Parathyroid adenoma (tissue), 2 donors: ENCODE results near the gene FGD3.

Source experiments
- H2AFZ ChIP-seq: fragments of 300-600 bp; sonication (generic); one replicate; pipeline ENCODE4 v1.7.0; 2017; ENCODE audit warnings: antibody characterized with exemption, mild to moderate bottlenecking
- H3K27ac ChIP-seq: fragments of 300-600 bp; sonication (generic); one replicate; pipeline ENCODE4 v1.7.0; 2017
- H3K27me3 ChIP-seq: fragments of 300-600 bp; sonication (generic); one replicate; pipeline ENCODE4 v1.7.0; 2017; ENCODE audit warnings: low read length; ENCODE audit not compliant: control insufficient read depth, insufficient read depth
- H3K36me3 ChIP-seq: fragments of 300-600 bp; sonication (generic); one replicate; pipeline ENCODE4 v1.7.0; 2017; ENCODE audit warnings: low read length; ENCODE audit not compliant: control insufficient read depth, insufficient read depth
- H3K4me1 ChIP-seq: fragments of 300-600 bp; sonication (generic); one replicate; pipeline ENCODE4 v1.7.0; 2017; ENCODE audit warnings: control low read depth
- H3K4me2 ChIP-seq: fragments of 300-600 bp; sonication (generic); one replicate; pipeline ENCODE4 v1.7.0; 2017; ENCODE audit warnings: low read length
- H3K4me3 ChIP-seq: fragments of 300-600 bp; sonication (generic); one replicate; pipeline ENCODE4 v1.7.0; 2017; ENCODE audit warnings: low read depth, low read length
- H3K79me2 ChIP-seq: fragments of 300-600 bp; sonication (generic); one replicate; pipeline ENCODE4 v1.7.0; 2017; ENCODE audit warnings: control low read depth
- H3K9ac ChIP-seq: fragments of 300-600 bp; sonication (generic); one replicate; pipeline ENCODE4 v1.7.0; 2017; ENCODE audit warnings: mild to moderate bottlenecking
- H3K9me3 ChIP-seq: fragments of 300-600 bp; sonication (generic); one replicate; pipeline ENCODE4 v1.7.0; 2017; ENCODE audit warnings: low read length; ENCODE audit not compliant: control insufficient read depth
- CTCF ChIP-seq: fragments of 300-600 bp; sonication (generic); IDR thresholded peaks from one replicate; pipeline ENCODE4 v1.7.0; 2017; ENCODE audit warnings: antibody characterized with exemption, mild to moderate bottlenecking
- donor health status: primary hyperparathyroidism.

FGD3 gene

DNA sequence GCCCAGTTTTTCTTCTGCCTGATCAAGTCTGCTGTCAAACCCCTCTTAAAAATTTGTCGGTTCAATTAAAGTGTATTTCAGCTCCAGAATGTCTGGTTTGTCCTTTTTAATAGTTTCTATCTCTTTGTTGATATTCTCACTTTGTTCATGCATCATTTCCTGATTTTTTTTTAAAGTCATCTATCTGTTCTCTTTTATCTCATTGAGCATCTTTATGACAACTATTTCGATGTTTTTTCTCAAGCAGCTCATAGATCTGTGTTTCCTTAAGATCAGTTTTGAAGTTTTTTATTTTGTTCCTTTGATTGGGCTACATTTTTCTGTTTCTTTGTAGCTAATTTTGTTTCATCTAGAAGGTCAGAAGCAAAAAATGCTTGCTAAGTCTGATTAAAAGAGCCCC lies 53.7 kb downstream of the FGD3 start:
- no peaks in the 10 kb centered on the region for H3K79me2 ChIP-seq
- TF ChIP-seq CTCF = no peak
- H3K9ac ChIP-seq = no peak overlapping the region
- no peak overlapping the region for H3K4me3 ChIP-seq
- H2AFZ ChIP-seq = no peak overlapping the region
- no peaks in the 10 kb centered on the region for H3K9me3 ChIP-seq
- no peaks in the 10 kb centered on the region for H3K36me3 ChIP-seq
- H3K4me1 ChIP-seq = no peaks in the 10 kb centered on the region
- H3K4me2 ChIP-seq = no peak overlapping the region
- no peaks in the 10 kb centered on the region for H3K27me3 ChIP-seq
- H3K27ac ChIP-seq = no peak overlapping the region

- no peak for TF ChIP-seq CTCF
- H3K79me2 ChIP-seq = no peaks in the 10 kb centered on the region
- H3K4me2 ChIP-seq = no peak overlapping the region
- H3K27me3 ChIP-seq = no peaks in the 10 kb centered on the region
- no peak overlapping the region for H3K9ac ChIP-seq
- no peak overlapping the region for H3K4me3 ChIP-seq
- H3K36me3 ChIP-seq = no peaks in the 10 kb centered on the region
- no peaks in the 10 kb centered on the region for H3K9me3 ChIP-seq
- no peak overlapping the region for H2AFZ ChIP-seq
- no peaks in the 10 kb centered on the region for H3K4me1 ChIP-seq
- H3K27ac ChIP-seq = no peak overlapping the region
Measured at GRCh38 chr9:93002700-93003099, 55.4 kb downstream of the FGD3 start.

GRCh38 chr9:93003552-93004407 lies 56.5 kb downstream of the FGD3 start:
- Histone ChIP-seq H3K27me3 (no peaks in the 10 kb centered on the region), H3K4me2 (peak overlapping the region; percentile 8), H3K27ac (no peak overlapping the region), H3K9me3 (no peaks in the 10 kb centered on the region), H3K4me3 (no peak overlapping the region), H3K9ac (no peak overlapping the region), H3K4me1 (no peaks in the 10 kb centered on the region), H2AFZ (peak overlapping the region; percentile 62), H3K36me3 (no peaks in the 10 kb centered on the region), H3K79me2 (no peaks in the 10 kb centered on the region)
- peak; percentile 64 for TF ChIP-seq CTCF

- TF ChIP-seq CTCF = no peak
- Histone ChIP-seq H3K4me1 (no peaks in the 10 kb centered on the region), H2AFZ (no peak overlapping the region), H3K4me2 (no peak overlapping the region), H3K9ac (no peak overlapping the region), H3K4me3 (no peak overlapping the region), H3K9me3 (no peaks in the 10 kb centered on the region), H3K27me3 (no peaks in the 10 kb centered on the region), H3K36me3 (no peaks in the 10 kb centered on the region), H3K27ac (no peak overlapping the region), H3K79me2 (no peaks in the 10 kb centered on the region)
Measured at GRCh38 chr9:93004561-93004960, 57.2 kb downstream of the FGD3 start.

- Histone ChIP-seq H2AFZ (no peak overlapping the region), H3K9me3 (no peaks in the 10 kb centered on the region), H3K4me3 (no peak overlapping the region), H3K9ac (no peak overlapping the region), H3K4me2 (no peak overlapping the region), H3K4me1 (no peaks in the 10 kb centered on the region), H3K36me3 (no peaks in the 10 kb centered on the region), H3K27ac (no peak overlapping the region), H3K79me2 (no peaks in the 10 kb centered on the region), H3K27me3 (no peaks in the 10 kb centered on the region)
- no peak for TF ChIP-seq CTCF
Measured at GRCh38 chr9:93005876-93006275, 58.6 kb downstream of the FGD3 start.
